Measurements from ENCODE around the gene ZNF791.
"Not testable (repeated sequence)": the region's sequence is repeated elsewhere in the genome, so short reads cannot be mapped to it uniquely, and the experiment has no call there.

Gene ZNF791

GRCh38 chr19:12675399-12675798, 64.7 kb downstream of the ZNF791 start:
- H3K4me3 ChIP-seq (ENCODE audit: low read length) = no peak overlapping the region
- TF ChIP-seq CTCF (IDR thresholded peaks at IDR 0.05; ENCODE audit: insufficient read depth, low read depth, low read length, missing control alignments) = no peak
- DNase-seq (ENCODE audit: low read depth) = no peak

- no peak overlapping the region for H3K4me3 ChIP-seq (ENCODE audit: low read length)
- DNase-seq (ENCODE audit: low read depth) = no peak
- TF ChIP-seq CTCF (IDR thresholded peaks at IDR 0.05; ENCODE audit: insufficient read depth, low read depth, low read length, missing control alignments) = no peak
Measured at GRCh38 chr19:12675940-12676339, 65.2 kb downstream of the ZNF791 start.

GRCh38 chr19:12676384-12676792, 65.7 kb downstream of the ZNF791 start:
- peak; percentile 80 for DNase-seq (ENCODE audit: low read depth)

GRCh38 chr19:12676928-12677327, 66.2 kb downstream of the ZNF791 start:
- no peak for DNase-seq (ENCODE audit: low read depth)
- no peak overlapping the region for H3K4me3 ChIP-seq (ENCODE audit: low read length)
- no peak for TF ChIP-seq CTCF (IDR thresholded peaks at IDR 0.05; ENCODE audit: insufficient read depth, low read depth, low read length, missing control alignments)

More at GRCh38 chr19:12676384-12676792, 65.7 kb downstream of the ZNF791 start:
- no peak overlapping the region for H3K4me3 ChIP-seq (ENCODE audit: low read length)
- peak; percentile 85 for TF ChIP-seq CTCF (IDR thresholded peaks at IDR 0.05; ENCODE audit: insufficient read depth, low read depth, low read length, missing control alignments)

GRCh38 chr19:12678039-12678438, 67.3 kb downstream of the ZNF791 start:
- H3K4me3 ChIP-seq (ENCODE audit: low read length); DNase-seq (ENCODE audit: low read depth): not testable (repeated sequence)

- no peak overlapping the region for H3K4me3 ChIP-seq (ENCODE audit: low read length)
- no peak for DNase-seq (ENCODE audit: low read depth)
- TF ChIP-seq CTCF (IDR thresholded peaks at IDR 0.05; ENCODE audit: insufficient read depth, low read depth, low read length, missing control alignments) = no peak
Measured at GRCh38 chr19:12680034-12680433, 69.3 kb downstream of the ZNF791 start.

- DNase-seq (ENCODE audit: low read depth) = peak; percentile 98
- H3K4me3 ChIP-seq (ENCODE audit: low read length) = peak within 1 kb of the TSS; percentile 97
- TF ChIP-seq CTCF (IDR thresholded peaks at IDR 0.05; ENCODE audit: insufficient read depth, low read depth, low read length, missing control alignments) = no peak
Measured at GRCh38 chr19:12681074-12681987, 70.6 kb downstream of the ZNF791 start, which contains the start of gene DHPS. Gene DHPS, minus strand, starts transcription at chr19:12681880. Its CDS starts 114 bp downstream, at chr19:12681766.

Data from epithelial cell of esophagus (primary cell).